CD14-positive monocyte (primary cell): ENCODE measurements around the gene TTC28. TPM values are rescaled to one million over a fixed set of nuclear protein-coding genes. Genes with fewer than 3 reads are reported as not detected.

Experiments used
- DNase-seq, 3 donors: peaks; one replicate each; pipeline ENCODE4 v3.0.0-alpha.2; 2011 to 2022
- H2AFZ ChIP-seq: 2 replicates; pipeline ENCODE4 v1.6.0; 2012; ENCODE audit warnings: mild to moderate bottlenecking, low read depth, low read length, inconsistent platforms; ENCODE audit not compliant: insufficient read depth, poor library complexity, severe bottlenecking
- H3K27ac ChIP-seq, 2 donors: 1 replicate in 1 of 2; 2 replicates in 1 of 2; pipeline ENCODE4 v1.5.1; 2012 to 2013; ENCODE audit warnings: low read length in 2 of 2, control low read depth in 1 of 2, inconsistent platforms in 1 of 2, low read depth in 1 of 2, mild to moderate bottlenecking in 1 of 2
- H3K27me3 ChIP-seq, 2 donors: one replicate each; pipeline versions ENCODE4 v1.6.0 to v1.6.1; 2011 to 2013; ENCODE audit warnings: low read length in 2 of 2; ENCODE audit not compliant: control insufficient read depth in 2 of 2, insufficient read depth in 2 of 2
- H3K36me3 ChIP-seq, 2 donors: replicated peaks in 1 of 2; 1 replicate in 1 of 2; 2 replicates in 1 of 2; pipeline versions ENCODE4 v1.5.1 to v1.6.1; 2012 to 2013; ENCODE audit warnings: low read length in 2 of 2, control low read depth in 1 of 2, inconsistent platforms in 1 of 2, mild to moderate bottlenecking in 1 of 2; ENCODE audit not compliant: insufficient read depth in 2 of 2, control insufficient read depth in 1 of 2
- H3K4me1 ChIP-seq, 2 donors: 1 replicate in 1 of 2; 2 replicates in 1 of 2; pipeline versions ENCODE4 v1.5.1 to v1.6.1; 2012 to 2013; ENCODE audit warnings: low read length in 2 of 2, control low read depth in 1 of 2, inconsistent platforms in 1 of 2, mild to moderate bottlenecking in 1 of 2, moderate library complexity in 1 of 2; ENCODE audit not compliant: insufficient read depth in 2 of 2, control insufficient read depth in 1 of 2
- H3K4me2 ChIP-seq: replicated peaks from 2 replicates; pipeline ENCODE3; 2012; ENCODE audit warnings: low read length, moderate library complexity, mild to moderate bottlenecking; ENCODE audit not compliant: poor library complexity, severe bottlenecking; ENCODE audit errors: extremely low read depth
- H3K4me3 ChIP-seq, 3 experiments: fragments of 200-600 bp in 1 of 3; sonication (generic) in 1 of 3; replicated peaks in 1 of 3; 1 replicate in 2 of 3; 2 replicates in 1 of 3; pipeline ENCODE4 v1.5.1; 2011 to 2013; ENCODE audit warnings: low read length in 3 of 3, mild to moderate bottlenecking in 3 of 3, control low read depth in 2 of 3, low read depth in 2 of 3, inconsistent platforms in 1 of 3, moderate library complexity in 1 of 3
- H3K79me2 ChIP-seq: 2 replicates; pipeline ENCODE4 v1.6.0; 2012; ENCODE audit warnings: mild to moderate bottlenecking, control low read depth, inconsistent platforms, low read length, moderate library complexity; ENCODE audit not compliant: insufficient read depth
- H3K9ac ChIP-seq: 2 replicates; pipeline ENCODE4 v1.6.0; 2017; ENCODE audit warnings: low read length, mild to moderate bottlenecking; ENCODE audit not compliant: insufficient read depth, poor library complexity, severe bottlenecking
- H3K9me3 ChIP-seq, 2 donors: replicated peaks in 1 of 2; 1 replicate in 1 of 2; 2 replicates in 1 of 2; pipeline versions ENCODE4 v1.5.1 to v1.6.1; 2012 to 2013; ENCODE audit warnings: low read length in 2 of 2, control low read depth in 1 of 2; ENCODE audit not compliant: control insufficient read depth in 1 of 2, insufficient read depth in 1 of 2
- H4K20me1 ChIP-seq: 2 replicates; pipeline ENCODE4 v1.6.0; 2012; ENCODE audit warnings: mild to moderate bottlenecking, low read length, control low read depth, moderate library complexity; ENCODE audit not compliant: insufficient read depth
- H3K27ac Mint-ChIP-seq, 7 donors: one replicate each; pipeline ENCODE4 v1.8.0; 2020; ENCODE audit warnings: mild to moderate bottlenecking in 7 of 7, mixed read lengths in 7 of 7, moderate library complexity in 6 of 7, inconsistent platforms in 2 of 7
- H3K27me3 Mint-ChIP-seq, 3 donors: one replicate each; pipeline ENCODE4 v1.8.0; 2021 to 2022; ENCODE audit warnings: low read depth in 3 of 3, mild to moderate bottlenecking in 3 of 3, mixed read lengths in 3 of 3, moderate library complexity in 3 of 3, inconsistent platforms in 1 of 3
- H3K36me3 Mint-ChIP-seq, 2 donors: one replicate each; pipeline ENCODE4 v1.8.0; 2020; ENCODE audit warnings: mixed read lengths in 2 of 2, inconsistent platforms in 1 of 2, mild to moderate bottlenecking in 1 of 2
- H3K4me1 Mint-ChIP-seq: one replicate; pipeline ENCODE4 v1.8.0; 2020; ENCODE audit warnings: mild to moderate bottlenecking, mixed read lengths
- H3K4me3 Mint-ChIP-seq, 2 donors: one replicate each; pipeline ENCODE4 v1.8.0; 2020; ENCODE audit warnings: mild to moderate bottlenecking in 2 of 2, mixed read lengths in 2 of 2, moderate library complexity in 1 of 2
- H3K9me3 Mint-ChIP-seq, 7 donors: one replicate each; pipeline ENCODE4 v1.8.0; 2020 to 2022; ENCODE audit warnings: mixed read lengths in 7 of 7, mild to moderate bottlenecking in 6 of 7, moderate library complexity in 6 of 7, inconsistent platforms in 2 of 7
- CTCF ChIP-seq: fragments of 200-600 bp; IDR thresholded peaks from one replicate; pipeline ENCODE4 v1.8.0; 2022; ENCODE audit warnings: antibody characterized with exemption, mild to moderate bottlenecking
- WGBS: methylation state at CpG from one replicate; pipeline ENCODE4 v1.1.5; 2013; ENCODE audit warnings: missing lambda C conversion rate; ENCODE audit not compliant: insufficient coverage; 5-methylcytosine and 5-hydroxymethylcytosine counted together
- intact Hi-C, 2 donors: fragments of 100-400 bp; cut with micrococcal nuclease; formaldehyde crosslinking; loops; one replicate each; pipeline versions ENCODE4 v1.15.0 to v1.15.1; 2023
- polyA plus RNA-seq, 3 donors: library from polyadenylated mRNA; depleted of rRNA in 1 of 3; unstranded in 2 of 3; stranded (reverse) in 1 of 3; fragments of 300-500 nt in 2 of 3; fragments of >200 nt in 1 of 3; fragmentation: Illumina TruSeq in 2 of 3; gene quantifications; 1 replicate in 2 of 3; 2 replicates in 1 of 3; pipeline ENCODE4 v1.2.3, GENCODE V29; 2012 to 2021

The TTC28 gene
- polyA plus RNA-seq, 3 donors, result 0.24 to 0.61 TPM; not detected in 1

GRCh38 chr22:28601915-28602314 lies 77.7 kb downstream of the TTC28 start:
- Mint-ChIP-seq H3K27me3 (peaks cover 0 to 2% (median 0%) of the 10 kb centered on the region in 3 donors), H3K9me3 (no peaks in the 10 kb centered on the region), H3K4me1 (no peaks in the 10 kb centered on the region), H3K27ac (no peak overlapping the region), H3K4me3 (no peak overlapping the region), H3K36me3 (no peaks in the 10 kb centered on the region)
- H3K9ac ChIP-seq, result no peak overlapping the region
- no peaks in the 10 kb centered on the region for H4K20me1 ChIP-seq
- H3K79me2 ChIP-seq, result no peaks in the 10 kb centered on the region
- no peak overlapping the region for H3K27ac ChIP-seq
- intact Hi-C loops, result loop anchor here (2.0 to 10.0 kb wide), 5 partner anchors 230 to 643 kb away; no protein-coding TSS in a partner anchor
- H3K27me3 ChIP-seq, result no peaks in the 10 kb centered on the region
- no peaks in the 10 kb centered on the region for H3K4me1 ChIP-seq
- H2AFZ ChIP-seq, result no peak overlapping the region
- no peak for DNase-seq
- H3K36me3 ChIP-seq, result no peaks in the 10 kb centered on the region
- no peak overlapping the region for H3K4me2 ChIP-seq
- no peak overlapping the region for H3K4me3 ChIP-seq
- no peak for TF ChIP-seq CTCF
- H3K9me3 ChIP-seq, result no peaks in the 10 kb centered on the region

DNA sequence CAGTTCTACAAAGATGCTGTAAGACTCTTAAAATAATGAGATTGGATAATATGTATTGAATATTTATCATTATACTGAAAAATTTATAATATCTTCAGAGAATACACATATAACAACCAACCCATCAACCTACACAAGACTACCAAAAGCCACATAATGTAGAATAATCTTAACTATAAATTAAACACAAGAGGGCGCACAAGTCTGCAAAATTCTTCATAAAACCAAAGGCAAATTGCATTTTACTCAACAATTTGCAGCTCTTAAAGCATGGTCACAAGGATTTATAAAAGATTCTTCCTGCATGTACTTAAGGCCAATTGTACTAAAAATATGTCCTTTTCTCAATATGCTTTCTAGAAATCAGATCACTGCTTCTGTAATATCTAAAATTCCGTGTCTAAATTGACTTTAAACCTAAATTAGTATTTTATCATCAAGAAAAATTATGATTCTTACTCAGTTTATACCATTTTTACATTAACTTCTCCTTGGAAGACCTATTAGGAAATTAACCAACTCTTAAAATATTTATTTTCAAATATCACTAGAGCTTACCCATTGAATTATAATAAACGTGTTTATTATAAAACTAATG lies 79.0 kb downstream of the TTC28 start:
- no CpG with 5 or more reads among the region's 3 CpGs for WGBS
- Histone ChIP-seq H3K27ac (no peak overlapping the region), H3K9me3 (no peaks in the 10 kb centered on the region), H3K4me1 (no peaks in the 10 kb centered on the region), H4K20me1 (no peaks in the 10 kb centered on the region), H3K27me3 (no peaks in the 10 kb centered on the region), H3K79me2 (no peaks in the 10 kb centered on the region), H3K4me2 (no peak overlapping the region), H2AFZ (no peak overlapping the region), H3K36me3 (no peaks in the 10 kb centered on the region), H3K4me3 (no peak overlapping the region), H3K9ac (no peak overlapping the region)
- Mint-ChIP-seq H3K36me3 (no peaks in the 10 kb centered on the region), H3K27me3 (peaks cover 0 to 2% (median 0%) of the 10 kb centered on the region in 3 donors), H3K4me1 (no peaks in the 10 kb centered on the region), H3K27ac (no peak overlapping the region), H3K9me3 (no peaks in the 10 kb centered on the region), H3K4me3 (no peak overlapping the region)
- peak; percentile 78 for TF ChIP-seq CTCF
- intact Hi-C loops, result loop anchor here (2.0 to 10.0 kb wide), 5 partner anchors 232 to 644 kb away; no protein-coding TSS in a partner anchor
- peak; percentile 11 to 46 (median 23) for DNase-seq
